HepG2 (cell line): ENCODE results near the gene C1QBP. TPM values are rescaled to one million over a fixed set of nuclear protein-coding genes. Genes with fewer than 3 reads are reported as not detected.

Experiments
- BCLAF1 ChIP-seq: fragments of 450-650 bp; IDR thresholded peaks from 2 replicates; pipeline ENCODE4 v1.6.1; 2017; ENCODE audit warnings: mild to moderate bottlenecking
- FOXK2 ChIP-seq: fragments of 450-650 bp; IDR thresholded peaks from 2 replicates; pipeline ENCODE4 v1.6.1; 2016
- HNF1B ChIP-seq: sonication (generic); formaldehyde crosslinking; IDR thresholded peaks from 2 replicates; pipeline ENCODE4 v1.5.1; 2020; ENCODE audit warnings: mild to moderate bottlenecking, moderate library complexity, missing genetic modification reagents
- IRF1 ChIP-seq: sonication (generic); formaldehyde crosslinking; IDR thresholded peaks from 2 replicates; pipeline ENCODE4 v1.4.0; 2020; ENCODE audit warnings: low read depth, mild to moderate bottlenecking, missing genetic modification reagents
- SMAD9 ChIP-seq: sonication (generic); formaldehyde crosslinking; IDR thresholded peaks from 2 replicates; pipeline ENCODE4 v1.5.1; 2020; ENCODE audit warnings: mild to moderate bottlenecking, missing genetic modification reagents
- SNAI1 ChIP-seq: sonication (generic); formaldehyde crosslinking; IDR thresholded peaks from 2 replicates; pipeline ENCODE4 v1.5.0; 2020; ENCODE audit warnings: mild to moderate bottlenecking, missing genetic modification reagents, borderline replicate concordance
- SRSF4 ChIP-seq: fragments of 200-400 bp; formaldehyde crosslinking; IDR thresholded peaks from one replicate; pipeline ENCODE4 v1.6.1; 2018; ENCODE audit warnings: mild to moderate bottlenecking, low read depth, low read length, moderate library complexity; ENCODE audit not compliant: poor library complexity, severe bottlenecking
- TBX2 ChIP-seq: sonication (generic); formaldehyde crosslinking; IDR thresholded peaks from 2 replicates; pipeline ENCODE4 v1.5.0; 2020; ENCODE audit warnings: missing genetic modification reagents, mild to moderate bottlenecking, borderline replicate concordance
- ZBTB3 ChIP-seq: sonication (generic); formaldehyde crosslinking; IDR thresholded peaks from 2 replicates; pipeline ENCODE4 v1.4.0; 2020; ENCODE audit warnings: low read depth, mild to moderate bottlenecking, moderate library complexity, missing genetic modification reagents, borderline replicate concordance
- ZFP1 ChIP-seq: IDR thresholded peaks from 2 replicates; pipeline ENCODE4 v1.6.1; 2016
- ZNF160 ChIP-seq: sonication (generic); formaldehyde crosslinking; IDR thresholded peaks from 2 replicates; pipeline ENCODE4 v1.8.0; 2022; ENCODE audit warnings: mild to moderate bottlenecking, inconsistent platforms, missing genetic modification reagents
- ZNF180 ChIP-seq: sonication (generic); formaldehyde crosslinking; IDR thresholded peaks from 2 replicates; pipeline ENCODE4 v1.4.0; 2020; ENCODE audit warnings: low read depth, missing genetic modification reagents, borderline replicate concordance
- ZNF234 ChIP-seq: sonication (generic); formaldehyde crosslinking; conservative IDR thresholded peaks from 2 replicates; pipeline ENCODE4 v1.5.1; 2020; ENCODE audit warnings: mild to moderate bottlenecking, missing genetic modification reagents
- ZNF343 ChIP-seq: sonication (generic); formaldehyde crosslinking; IDR thresholded peaks from 2 replicates; pipeline ENCODE4 v1.4.0; 2020; ENCODE audit warnings: mild to moderate bottlenecking, missing genetic modification reagents
- ZNF430 ChIP-seq: sonication (generic); formaldehyde crosslinking; IDR thresholded peaks from 2 replicates; pipeline ENCODE4 v1.9.0; 2021; ENCODE audit warnings: mild to moderate bottlenecking, missing genetic modification reagents
- ZNF451 ChIP-seq: sonication (generic); formaldehyde crosslinking; IDR thresholded peaks from 2 replicates; pipeline ENCODE4 v1.5.0; 2020; ENCODE audit warnings: mild to moderate bottlenecking, missing genetic modification reagents
- ZNF644 ChIP-seq: IDR thresholded peaks from 2 replicates; pipeline ENCODE4 v1.6.1; 2016; ENCODE audit warnings: low read depth
- ZSCAN31 ChIP-seq: sonication (generic); formaldehyde crosslinking; IDR thresholded peaks from 2 replicates; pipeline ENCODE4 v1.5.0; 2020; ENCODE audit warnings: low read depth, mild to moderate bottlenecking, missing genetic modification reagents
- polyA plus RNA-seq, 8 experiments: library from polyadenylated mRNA; depleted of rRNA in 3 of 8; stranded (reverse) in 7 of 8; unstranded in 1 of 8; fragments of >200 nt; fragmentation: Illumina TruSeq in 4 of 8; extraction: Trizol in 4 of 8; gene quantifications; 2 replicates each; pipeline versions ENCODE4 v1.2.1 to v1.2.3, GENCODE V29; 2011 to 2016; ENCODE audit warnings: low read depth in 4 of 8, missing spikeins in 1 of 8, mixed read lengths in 1 of 8; ENCODE audit not compliant: insufficient read depth in 1 of 8
- total RNA-seq, 5 experiments: library from RNA; depleted of rRNA; stranded (reverse); fragments of >200 nt; fragmentation: Illumina TruSeq; extraction: Trizol; gene quantifications; 2 replicates each; pipeline ENCODE4 v1.2.3, GENCODE V29; 2016; ENCODE audit warnings: low read depth in 1 of 5
- TF ChIP-seq, protein P1 (sequence below): sonication (generic); formaldehyde crosslinking; IDR thresholded peaks from 2 replicates; pipeline ENCODE4 v1.8.1; 2022; ENCODE audit warnings: mild to moderate bottlenecking, missing genetic modification reagents
- TF ChIP-seq, protein P2 (sequence below): sonication (generic); formaldehyde crosslinking; conservative IDR thresholded peaks from 2 replicates; pipeline ENCODE4 v1.4.0; 2020; ENCODE audit warnings: missing genetic modification reagents
- TF ChIP-seq, protein P3 (sequence below): sonication (generic); formaldehyde crosslinking; IDR thresholded peaks from 2 replicates; pipeline ENCODE4 v1.8.1; 2023; ENCODE audit warnings: mild to moderate bottlenecking, missing genetic modification reagents, borderline replicate concordance

The C1QBP gene
- total and polyA plus RNA-seq, 2 of the 13 experiments (the other 11 are each of a cell fraction or from before 2014, with no cell fraction given): 219 to 680 TPM

- TF ChIP-seq ZNF234 (no peak), ZFP1 (CRISPR knock-in tag) (no peak), ZSCAN31 (CRISPR knock-in tag) (peak; percentile 73; the same call in 1 of the 2 replicates), ZNF180 (no peak), BCLAF1 (no peak), ZNF343 (CRISPR knock-in tag) (peak; percentile 84; the same call in 1 of the 2 replicates), HNF1B (CRISPR knock-in tag) (peak; percentile 71; the same call in 1 of the 2 replicates), SRSF4 (no peak), ZNF430 (CRISPR knock-in tag) (0 out of 2 replicates have a peak, but pooled peaks have one; percentile 51), ZNF644 (CRISPR knock-in tag) (no peak), TBX2 (CRISPR knock-in tag) (peak; percentile 78), SNAI1 (CRISPR knock-in tag) (no peak), ZBTB3 (CRISPR knock-in tag) (no peak), IRF1 (CRISPR knock-in tag) (no peak), ZNF160 (peak; percentile 46; the same call in 1 of the 2 replicates), ZNF451 (CRISPR knock-in tag) (peak; percentile 85), SMAD9 (CRISPR knock-in tag) (no peak; the same call in 1 of the 2 replicates), FOXK2 (no peak)
- TF ChIP-seq, protein P1, sequence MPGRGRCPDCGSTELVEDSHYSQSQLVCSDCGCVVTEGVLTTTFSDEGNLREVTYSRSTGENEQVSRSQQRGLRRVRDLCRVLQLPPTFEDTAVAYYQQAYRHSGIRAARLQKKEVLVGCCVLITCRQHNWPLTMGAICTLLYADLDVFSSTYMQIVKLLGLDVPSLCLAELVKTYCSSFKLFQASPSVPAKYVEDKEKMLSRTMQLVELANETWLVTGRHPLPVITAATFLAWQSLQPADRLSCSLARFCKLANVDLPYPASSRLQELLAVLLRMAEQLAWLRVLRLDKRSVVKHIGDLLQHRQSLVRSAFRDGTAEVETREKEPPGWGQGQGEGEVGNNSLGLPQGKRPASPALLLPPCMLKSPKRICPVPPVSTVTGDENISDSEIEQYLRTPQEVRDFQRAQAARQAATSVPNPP (CRISPR knock-in tag): 0 out of 2 replicates have a peak, but pooled peaks have one; percentile 44
- TF ChIP-seq, protein P2, sequence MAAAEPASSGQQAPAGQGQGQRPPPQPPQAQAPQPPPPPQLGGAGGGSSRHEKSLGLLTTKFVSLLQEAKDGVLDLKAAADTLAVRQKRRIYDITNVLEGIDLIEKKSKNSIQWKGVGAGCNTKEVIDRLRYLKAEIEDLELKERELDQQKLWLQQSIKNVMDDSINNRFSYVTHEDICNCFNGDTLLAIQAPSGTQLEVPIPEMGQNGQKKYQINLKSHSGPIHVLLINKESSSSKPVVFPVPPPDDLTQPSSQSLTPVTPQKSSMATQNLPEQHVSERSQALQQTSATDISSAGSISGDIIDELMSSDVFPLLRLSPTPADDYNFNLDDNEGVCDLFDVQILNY (CRISPR knock-in tag): peak; percentile 91
- TF ChIP-seq, protein P3, sequence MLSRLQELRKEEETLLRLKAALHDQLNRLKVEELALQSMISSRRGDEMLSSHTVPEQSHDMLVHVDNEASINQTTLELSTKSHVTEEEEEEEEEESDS (CRISPR knock-in tag): 0 out of 2 replicates have a peak, but pooled peaks have one; percentile 76
Measured at GRCh38 chr17:5486206-5487124, 47.5 kb upstream of the C1QBP start, which contains the start of gene MIS12 (continued).
